HEK293 (cell line): ENCODE measurements around the gene LMO3.

Source experiments
- CTCF ChIA-PET: fragments of 350-600 bp; formaldehyde crosslinking; extraction: SDS; loops from one replicate; lab custom pipeline; 2021; ENCODE audit warnings: antibody characterized with exemption; lab: Yijun Ruan, JAX
- POLR2A ChIA-PET: fragments of 300-600 bp; formaldehyde crosslinking; extraction: SDS; loops from one replicate; lab custom pipeline; 2020; ENCODE audit warnings: antibody characterized with exemption, inconsistent platforms; lab: Yijun Ruan, JAX
- H3K27ac ChIP-seq: fragments of 200-500 bp; sonication (Bioruptor generic); 2 replicates; pipeline ENCODE4 v1.5.1; 2014; ENCODE audit warnings: low read depth, low read length, control low read depth, inconsistent platforms; ENCODE audit errors: extremely low read depth
- H3K36me3 ChIP-seq, 2 experiments: fragments of 200-500 bp in 1 of 2; sonication (Bioruptor generic) in 1 of 2; 1 replicate in 1 of 2; 2 replicates in 1 of 2; pipeline ENCODE4 v1.5.1; 2014 to 2017; ENCODE audit warnings: inconsistent platforms in 2 of 2, low read length in 2 of 2; ENCODE audit not compliant: control insufficient read depth in 2 of 2, insufficient read depth in 1 of 2
- H3K4me1 ChIP-seq: fragments of 200-500 bp; sonication (Bioruptor generic); 2 replicates; pipeline ENCODE4 v1.5.1; 2014; ENCODE audit warnings: mild to moderate bottlenecking, low read length, inconsistent platforms; ENCODE audit not compliant: control insufficient read depth, insufficient read depth
- H3K4me3 ChIP-seq: 2 replicates; pipeline ENCODE4 v1.5.1; 2011; ENCODE audit warnings: low read depth, mild to moderate bottlenecking, control low read depth, low read length, moderate library complexity
- H3K9me3 ChIP-seq: fragments of 200-500 bp; sonication (Bioruptor generic); 2 replicates; pipeline ENCODE4 v1.5.1; 2014; ENCODE audit warnings: low read depth, low read length, inconsistent platforms; ENCODE audit not compliant: control insufficient read depth, insufficient read depth
- BCL11A ChIP-seq: fragments of 450-650 bp; formaldehyde crosslinking; IDR thresholded peaks from 2 replicates; pipeline ENCODE4 v1.5.1; 2016; ENCODE audit warnings: low read depth, missing biosample characterization, missing genetic modification characterization
- GLI4 ChIP-seq: fragments of 450-650 bp; formaldehyde crosslinking; IDR thresholded peaks from 2 replicates; pipeline ENCODE4 v1.5.1; 2016; ENCODE audit warnings: missing biosample characterization, missing genetic modification characterization
- SETDB1 ChIP-seq: IDR thresholded peaks from one replicate; pipeline ENCODE4 v1.6.1; 2017; ENCODE audit warnings: mild to moderate bottlenecking, low read length, moderate library complexity, mixed read lengths; ENCODE audit not compliant: insufficient read length
- ZNF10 ChIP-seq: fragments of 450-650 bp; formaldehyde crosslinking; IDR thresholded peaks from 2 replicates; pipeline ENCODE4 v1.5.1; 2017; ENCODE audit warnings: missing biosample characterization, missing genetic modification characterization
- ZNF146 ChIP-seq: fragments of 450-650 bp; formaldehyde crosslinking; IDR thresholded peaks from 2 replicates; pipeline ENCODE4 v1.5.1; 2016; ENCODE audit warnings: missing biosample characterization, missing genetic modification characterization
- ZNF16 ChIP-seq: fragments of 450-650 bp; formaldehyde crosslinking; IDR thresholded peaks from 2 replicates; pipeline ENCODE4 v1.5.1; 2016; ENCODE audit warnings: low read depth, missing biosample characterization, missing genetic modification characterization
- ZNF211 ChIP-seq: fragments of 450-650 bp; formaldehyde crosslinking; IDR thresholded peaks from 2 replicates; pipeline ENCODE4 v1.5.1; 2016; ENCODE audit warnings: low read depth, missing biosample characterization, missing genetic modification characterization
- ZNF302 ChIP-seq: fragments of 450-650 bp; formaldehyde crosslinking; IDR thresholded peaks from 2 replicates; pipeline ENCODE4 v1.5.1; 2016; ENCODE audit warnings: missing biosample characterization, missing genetic modification characterization, low read depth
- ZNF366 ChIP-seq: fragments of 450-650 bp; formaldehyde crosslinking; conservative IDR thresholded peaks from 2 replicates; pipeline ENCODE4 v1.5.1; 2016; ENCODE audit warnings: missing biosample characterization, missing genetic modification characterization
- ZNF544 ChIP-seq: fragments of 450-650 bp; formaldehyde crosslinking; IDR thresholded peaks from 2 replicates; pipeline ENCODE4 v1.5.0; 2017; ENCODE audit warnings: missing biosample characterization, missing genetic modification characterization
- ZNF623 ChIP-seq: fragments of 450-650 bp; formaldehyde crosslinking; IDR thresholded peaks from 2 replicates; pipeline ENCODE4 v1.5.1; 2016; ENCODE audit warnings: missing biosample characterization, missing genetic modification characterization
- ZNF624 ChIP-seq: fragments of 450-650 bp; formaldehyde crosslinking; IDR thresholded peaks from 2 replicates; pipeline ENCODE4 v1.5.1; 2017; ENCODE audit warnings: missing biosample characterization, missing genetic modification characterization
- ZNF629 ChIP-seq: fragments of 450-650 bp; formaldehyde crosslinking; IDR thresholded peaks from 2 replicates; pipeline ENCODE4 v1.5.1; 2017; ENCODE audit warnings: missing biosample characterization, missing genetic modification characterization
- ZNF701 ChIP-seq: fragments of 450-650 bp; formaldehyde crosslinking; IDR thresholded peaks from 2 replicates; pipeline ENCODE4 v1.5.1; 2016; ENCODE audit warnings: missing biosample characterization, missing genetic modification characterization
- ZSCAN23 ChIP-seq: fragments of 450-650 bp; formaldehyde crosslinking; IDR thresholded peaks from 2 replicates; pipeline ENCODE4 v1.5.1; 2016; ENCODE audit warnings: missing biosample characterization, missing genetic modification characterization
- ZXDB ChIP-seq: fragments of 450-650 bp; formaldehyde crosslinking; IDR thresholded peaks from 2 replicates; pipeline ENCODE4 v1.5.1; 2016; ENCODE audit warnings: missing biosample characterization, missing genetic modification characterization
- TF ChIP-seq, protein P1 (sequence below): fragments of 450-650 bp; formaldehyde crosslinking; IDR thresholded peaks from 2 replicates; pipeline ENCODE4 v1.5.1; 2016; ENCODE audit warnings: missing biosample characterization, missing genetic modification characterization
- TF ChIP-seq, protein P2 (sequence below): fragments of 450-650 bp; IDR thresholded peaks from 2 replicates; pipeline ENCODE4 v1.5.1; 2018; ENCODE audit warnings: missing biosample characterization, mild to moderate bottlenecking, missing genetic modification characterization
- TF ChIP-seq, protein P3 (sequence below): fragments of 450-650 bp; formaldehyde crosslinking; IDR thresholded peaks from 2 replicates; pipeline ENCODE4 v1.5.1; 2016; ENCODE audit warnings: missing biosample characterization, missing genetic modification characterization
- TF ChIP-seq, protein P4 (sequence below): fragments of 450-650 bp; formaldehyde crosslinking; IDR thresholded peaks from 2 replicates; pipeline ENCODE4 v1.5.1; 2016; ENCODE audit warnings: missing biosample characterization, missing genetic modification characterization
- TF ChIP-seq, protein P5 (sequence below): fragments of 450-650 bp; formaldehyde crosslinking; IDR thresholded peaks from 2 replicates; pipeline ENCODE4 v1.5.1; 2016; ENCODE audit warnings: missing biosample characterization, missing genetic modification characterization
- TF ChIP-seq, protein P6 (sequence below): fragments of 450-650 bp; formaldehyde crosslinking; IDR thresholded peaks from 2 replicates; pipeline ENCODE4 v1.5.1; 2016; ENCODE audit warnings: missing biosample characterization, missing genetic modification characterization, low read depth

Gene LMO3

DNA sequence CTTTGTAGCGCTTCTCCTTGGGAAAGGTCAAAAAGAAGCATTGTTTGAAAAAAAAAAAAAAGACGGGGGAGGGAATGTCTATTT is at the start of gene LMO3:
Gene LMO3, minus strand, starts transcription at position 46 of the 84 bp plus-strand sequence. CDS start 5,302 bp downstream, outside the sequence.
- Histone ChIP-seq H3K4me1 (no peaks in the 10 kb centered on the region), H3K27ac (no peak within 1 kb of the TSS), H3K9me3 (no peaks in the 10 kb centered on the region), H3K36me3 (no peaks in the 10 kb centered on the region), H3K4me3 (peak within 1 kb of the TSS; percentile 41)
- CTCF ChIA-PET: interaction anchor here (0.6 kb wide), 1 partner anchor 106 kb away, joined by 3 read pairs; no protein-coding TSS in a partner anchor
- POLR2A ChIA-PET: no interaction called here
- TF ChIP-seq ZNF10 (tag by site-specific recombination) (no peak), BCL11A (tag by site-specific recombination) (no peak), ZXDB (no peak), ZNF629 (no peak), GLI4 (no peak), ZNF366 (tag by site-specific recombination) (no peak), ZNF302 (tag by site-specific recombination) (no peak), ZNF623 (tag by site-specific recombination) (no peak)
- TF ChIP-seq, protein P1, sequence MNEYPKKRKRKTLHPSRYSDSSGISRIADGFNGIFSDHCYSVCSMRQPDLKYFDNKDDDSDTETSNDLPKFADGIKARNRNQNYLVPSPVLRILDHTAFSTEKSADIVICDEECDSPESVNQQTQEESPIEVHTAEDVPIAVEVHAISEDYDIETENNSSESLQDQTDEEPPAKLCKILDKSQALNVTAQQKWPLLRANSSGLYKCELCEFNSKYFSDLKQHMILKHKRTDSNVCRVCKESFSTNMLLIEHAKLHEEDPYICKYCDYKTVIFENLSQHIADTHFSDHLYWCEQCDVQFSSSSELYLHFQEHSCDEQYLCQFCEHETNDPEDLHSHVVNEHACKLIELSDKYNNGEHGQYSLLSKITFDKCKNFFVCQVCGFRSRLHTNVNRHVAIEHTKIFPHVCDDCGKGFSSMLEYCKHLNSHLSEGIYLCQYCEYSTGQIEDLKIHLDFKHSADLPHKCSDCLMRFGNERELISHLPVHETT (tag by site-specific recombination): no peak
- TF ChIP-seq, protein P2, sequence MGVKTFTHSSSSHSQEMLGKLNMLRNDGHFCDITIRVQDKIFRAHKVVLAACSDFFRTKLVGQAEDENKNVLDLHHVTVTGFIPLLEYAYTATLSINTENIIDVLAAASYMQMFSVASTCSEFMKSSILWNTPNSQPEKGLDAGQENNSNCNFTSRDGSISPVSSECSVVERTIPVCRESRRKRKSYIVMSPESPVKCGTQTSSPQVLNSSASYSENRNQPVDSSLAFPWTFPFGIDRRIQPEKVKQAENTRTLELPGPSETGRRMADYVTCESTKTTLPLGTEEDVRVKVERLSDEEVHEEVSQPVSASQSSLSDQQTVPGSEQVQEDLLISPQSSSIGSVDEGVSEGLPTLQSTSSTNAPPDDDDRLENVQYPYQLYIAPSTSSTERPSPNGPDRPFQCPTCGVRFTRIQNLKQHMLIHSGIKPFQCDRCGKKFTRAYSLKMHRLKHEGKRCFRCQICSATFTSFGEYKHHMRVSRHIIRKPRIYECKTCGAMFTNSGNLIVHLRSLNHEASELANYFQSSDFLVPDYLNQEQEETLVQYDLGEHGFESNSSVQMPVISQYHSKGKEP (tag by site-specific recombination): no peak
- TF ChIP-seq, protein P3, sequence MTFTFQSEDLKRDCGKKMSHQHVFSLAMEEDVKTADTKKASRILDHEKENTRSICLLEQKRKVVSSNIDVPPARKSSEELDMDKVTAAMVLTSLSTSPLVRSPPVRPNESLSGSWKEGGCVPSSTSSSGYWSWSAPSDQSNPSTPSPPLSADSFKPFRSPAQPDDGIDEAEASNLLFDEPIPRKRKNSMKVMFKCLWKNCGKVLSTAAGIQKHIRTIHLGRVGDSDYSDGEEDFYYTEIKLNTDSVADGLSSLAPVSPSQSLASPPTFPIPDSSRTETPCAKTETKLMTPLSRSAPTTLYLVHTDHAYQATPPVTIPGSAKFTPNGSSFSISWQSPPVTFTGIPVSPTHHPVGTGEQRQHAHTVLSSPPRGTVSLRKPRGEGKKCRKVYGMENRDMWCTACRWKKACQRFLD (tag by site-specific recombination): no peak
- TF ChIP-seq, protein P4, sequence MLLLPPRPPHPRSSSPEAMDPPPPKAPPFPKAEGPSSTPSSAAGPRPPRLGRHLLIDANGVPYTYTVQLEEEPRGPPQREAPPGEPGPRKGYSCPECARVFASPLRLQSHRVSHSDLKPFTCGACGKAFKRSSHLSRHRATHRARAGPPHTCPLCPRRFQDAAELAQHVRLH (tag by site-specific recombination): no peak
- TF ChIP-seq, protein P5, sequence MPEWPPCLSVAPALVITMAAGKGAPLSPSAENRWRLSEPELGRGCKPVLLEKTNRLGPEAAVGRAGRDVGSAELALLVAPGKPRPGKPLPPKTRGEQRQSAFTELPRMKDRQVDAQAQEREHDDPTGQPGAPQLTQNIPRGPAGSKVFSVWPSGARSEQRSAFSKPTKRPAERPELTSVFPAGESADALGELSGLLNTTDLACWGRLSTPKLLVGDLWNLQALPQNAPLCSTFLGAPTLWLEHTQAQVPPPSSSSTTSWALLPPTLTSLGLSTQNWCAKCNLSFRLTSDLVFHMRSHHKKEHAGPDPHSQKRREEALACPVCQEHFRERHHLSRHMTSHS (tag by site-specific recombination): no peak

DNA sequence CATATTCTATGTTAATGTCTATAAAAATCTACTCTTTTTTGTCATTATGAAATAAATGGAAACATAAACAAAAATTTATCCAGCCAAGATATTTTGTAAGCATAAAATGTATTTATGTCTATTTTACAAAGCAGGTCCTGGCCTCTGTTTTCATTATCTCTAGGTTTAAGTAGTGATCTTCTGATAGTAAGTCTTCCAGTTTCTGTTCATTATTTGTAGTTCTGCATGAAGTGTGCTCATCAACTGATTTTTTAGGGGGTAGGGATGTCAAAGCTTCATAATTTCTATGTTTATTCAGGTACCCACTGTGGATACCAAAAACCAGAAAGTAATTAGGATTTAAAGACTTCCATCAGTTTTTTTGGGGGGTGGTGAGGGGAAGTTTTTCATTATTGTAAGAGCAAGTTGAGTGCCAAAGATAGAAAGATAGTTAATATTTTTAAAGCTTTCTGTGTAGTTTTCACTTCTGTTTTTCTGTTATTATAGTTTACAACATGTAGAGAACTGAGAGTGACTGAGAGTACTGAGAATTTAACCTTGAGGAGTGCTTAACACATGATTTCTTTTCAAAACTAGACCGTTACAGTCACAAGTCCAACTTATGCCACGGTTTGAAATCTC is 30.6 kb upstream of the LMO3 start:
- H3K4me1 ChIP-seq: no peaks in the 10 kb centered on the region
- ChIA-PET POLR2A (no interaction called here), CTCF (no interaction called here)
- TF ChIP-seq ZSCAN23 (no peak), ZNF146 (tag by site-specific recombination) (no peak), ZNF624 (tag by site-specific recombination) (no peak), ZNF544 (tag by site-specific recombination) (no peak), SETDB1 (no peak), ZNF701 (tag by site-specific recombination) (no peak), ZNF211 (tag by site-specific recombination) (no peak), ZNF16 (tag by site-specific recombination) (no peak)
- TF ChIP-seq, protein P3 (tag by site-specific recombination): no peak
- TF ChIP-seq, protein P2 (tag by site-specific recombination): no peak
- TF ChIP-seq, protein P1 (tag by site-specific recombination): no peak
- TF ChIP-seq, protein P6, sequence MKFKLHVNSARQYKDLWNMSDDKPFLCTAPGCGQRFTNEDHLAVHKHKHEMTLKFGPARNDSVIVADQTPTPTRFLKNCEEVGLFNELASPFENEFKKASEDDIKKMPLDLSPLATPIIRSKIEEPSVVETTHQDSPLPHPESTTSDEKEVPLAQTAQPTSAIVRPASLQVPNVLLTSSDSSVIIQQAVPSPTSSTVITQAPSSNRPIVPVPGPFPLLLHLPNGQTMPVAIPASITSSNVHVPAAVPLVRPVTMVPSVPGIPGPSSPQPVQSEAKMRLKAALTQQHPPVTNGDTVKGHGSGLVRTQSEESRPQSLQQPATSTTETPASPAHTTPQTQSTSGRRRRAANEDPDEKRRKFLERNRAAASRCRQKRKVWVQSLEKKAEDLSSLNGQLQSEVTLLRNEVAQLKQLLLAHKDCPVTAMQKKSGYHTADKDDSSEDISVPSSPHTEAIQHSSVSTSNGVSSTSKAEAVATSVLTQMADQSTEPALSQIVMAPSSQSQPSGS (tag by site-specific recombination): no peak
- H3K9me3 ChIP-seq: no peaks in the 10 kb centered on the region
- H3K36me3 ChIP-seq: no peaks in the 10 kb centered on the region
- H3K4me3 ChIP-seq: no peak overlapping the region
- no peak overlapping the region for H3K27ac ChIP-seq
